T-helper 1 cell (primary cell): ENCODE results near the gene ABHD12.
"Not testable (repeated sequence)": the region's sequence is repeated elsewhere in the genome, so short reads cannot be mapped to it uniquely, and the experiment has no call there.

ENCODE experiments used
- DNase-seq, 5 donors: peaks; one replicate each; pipeline ENCODE4 v3.0.0-alpha.2; 2012 to 2020

Gene ABHD12

GRCh38 chr20:25353353-25353746 is 37.3 kb downstream of the ABHD12 start:
- no peak for DNase-seq

GRCh38 chr20:25352746-25353145 is 37.9 kb downstream of the ABHD12 start:
- no peak for DNase-seq

- DNase-seq = no peak
Observed at GRCh38 chr20:25351024-25351360, 39.6 kb downstream of the ABHD12 start.

GRCh38 chr20:25346349-25346748 is 44.3 kb downstream of the ABHD12 start:
- peak in 1 of 5 donors; percentile 12 for DNase-seq

GRCh38 chr20:25345721-25346120 is 44.9 kb downstream of the ABHD12 start:
- no peak for DNase-seq

- DNase-seq = no peak
Observed at GRCh38 chr20:25344634-25345033, 46.0 kb downstream of the ABHD12 start.

GRCh38 chr20:25341716-25342680 is 48.6 kb downstream of the ABHD12 start:
- DNase-seq = no peak

- DNase-seq = no peak
Observed at GRCh38 chr20:25340380-25340779, 50.3 kb downstream of the ABHD12 start.

- no peak for DNase-seq
Observed at GRCh38 chr20:25339608-25340007, 51.0 kb downstream of the ABHD12 start.

- DNase-seq = no peak
Observed at GRCh38 chr20:25338112-25339023, 52.3 kb downstream of the ABHD12 start.

GRCh38 chr20:25336561-25337422 is 53.8 kb downstream of the ABHD12 start:
- no peak for DNase-seq

- DNase-seq = not testable (repeated sequence)
Observed at GRCh38 chr20:25334972-25335371, 55.7 kb downstream of the ABHD12 start.

- no peak for DNase-seq
Observed at GRCh38 chr20:25328954-25329498, 61.6 kb downstream of the ABHD12 start.

- no peak for DNase-seq
Observed at GRCh38 chr20:25327521-25328235, 63.0 kb downstream of the ABHD12 start.

- no peak for DNase-seq
Observed at GRCh38 chr20:25325997-25326396, 64.6 kb downstream of the ABHD12 start.

- DNase-seq = no peak
Observed at GRCh38 chr20:25325073-25325472, 65.6 kb downstream of the ABHD12 start.

- DNase-seq = no peak
Observed at GRCh38 chr20:25324412-25324811, 66.2 kb downstream of the ABHD12 start.

GRCh38 chr20:25323496-25324246 is 67.0 kb downstream of the ABHD12 start:
- DNase-seq = no peak

- DNase-seq = no peak
Observed at GRCh38 chr20:25321991-25322390, 68.6 kb downstream of the ABHD12 start.

GRCh38 chr20:25321262-25321831 is 69.3 kb downstream of the ABHD12 start:
- no peak for DNase-seq
